ENCODE measurements around the gene EPB41L5.

EPB41L5 gene

GRCh38 chr2:120225549-120226065 lies 212.7 kb downstream of the EPB41L5 start:
- no peak for DNase-seq

GRCh38 chr2:120226316-120226715 lies 213.4 kb downstream of the EPB41L5 start:
- DNase-seq, result no peak

- DNase-seq, result no peak
Observed at GRCh38 chr2:120227111-120227991, 214.5 kb downstream of the EPB41L5 start.

DNA sequence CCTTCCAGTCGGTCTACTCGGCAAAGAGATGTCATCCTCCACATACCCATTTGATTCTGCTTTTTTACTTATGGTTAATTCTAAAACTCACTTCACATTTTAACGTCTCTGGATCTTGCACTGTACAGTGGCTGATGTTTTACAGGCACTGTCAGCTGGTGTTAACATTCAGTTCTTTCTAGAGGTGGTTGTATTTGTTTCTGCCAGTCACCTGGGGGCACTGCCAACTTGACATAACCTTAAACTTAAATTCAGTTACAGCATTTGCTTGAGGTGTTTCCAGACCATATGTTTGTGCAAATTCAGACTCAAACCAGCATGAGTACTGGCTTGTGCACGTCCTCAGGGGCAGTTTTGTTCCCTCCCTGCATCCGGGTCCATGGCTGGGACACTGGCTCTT lies 215.6 kb downstream of the EPB41L5 start:
- no peak for DNase-seq

Data from right kidney (tissue), 1 donor.